Measurements from ENCODE around the gene TAF6. TPM values are rescaled to one million over a fixed set of nuclear protein-coding genes. Genes with fewer than 3 reads are reported as not detected.

Gene TAF6
- total RNA-seq, 4 donors from 2014 or later, result 18.0 to 581 (median 43.9) TPM

DNA sequence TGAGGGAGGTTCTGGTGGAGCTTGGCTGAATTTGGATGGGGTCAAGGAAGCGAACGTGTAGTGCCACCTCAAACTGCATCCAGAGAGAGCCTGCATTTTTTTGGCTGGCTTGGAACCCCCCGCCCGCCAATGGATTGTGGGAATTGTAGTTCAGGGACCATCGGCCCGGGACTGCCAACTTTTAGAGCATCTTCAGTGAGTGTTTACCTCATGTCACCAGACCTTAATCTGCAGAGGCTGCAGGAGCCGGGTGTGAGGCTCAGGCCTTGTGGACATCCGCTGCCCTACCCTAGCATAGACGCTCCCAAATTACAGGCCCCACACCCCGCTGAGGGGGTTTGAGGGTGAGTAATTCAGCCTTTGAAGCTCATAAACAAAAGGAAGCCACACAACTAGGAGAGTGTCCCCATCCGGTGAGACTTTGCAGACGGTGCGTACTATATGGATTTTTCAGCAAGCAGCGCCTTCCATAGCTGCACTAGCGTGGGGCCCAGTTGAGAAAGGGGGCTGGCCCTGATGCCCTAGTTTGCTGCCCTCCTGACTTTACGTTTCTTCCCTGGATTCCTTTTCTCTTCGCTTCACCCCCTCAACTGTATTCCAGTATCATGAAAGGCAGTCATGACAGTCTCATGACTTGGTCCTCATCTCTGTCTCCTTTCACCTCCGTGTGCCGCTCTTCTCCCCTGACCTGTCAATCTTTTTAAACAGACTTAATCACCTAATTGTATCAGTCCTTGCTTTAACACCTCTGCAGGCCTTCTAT is 993 bp upstream of the TAF6 start:
- Histone ChIP-seq H3K4me3 (peak overlapping the region; percentile 63 to 78 (median 73)), H3K27me3 (no peaks in the 10 kb centered on the region), H3K27ac (peak overlapping the region; percentile 88 to 94 (median 90)), H3K9me3 (no peaks in the 10 kb centered on the region), H3K4me1 (peaks cover 6 to 32% (median 28%) of the 10 kb centered on the region in 4 donors), H3K36me3 (no peaks in the 10 kb centered on the region)
- DNase-seq, result peak; percentile 68
- intact Hi-C loops (cut with DNase I; ENCODE audit: low total_unique reads) (no loop called here), in situ Hi-C loops (cut with MboI; ENCODE audit: low pct_ligation_motif_present in 1 of 4, low pct_unique_long_range_greater_than_20kb in 1 of 4, low sequenced_read_pairs in 3 of 4) (loop anchor here in 1 of 4 donors (5.0 kb wide), 1 partner anchor 87 kb away; no protein-coding TSS in a partner anchor)
- TF ChIP-seq POLR2A (IDR thresholded peaks at IDR 0.05) (no peak), POLR2AphosphoS5 (IDR thresholded peaks at IDR 0.05) (no peak), EP300 (IDR thresholded peaks at IDR 0.05; ENCODE audit: low read depth) (no peak)
- TF ChIP-seq, protein P1, sequence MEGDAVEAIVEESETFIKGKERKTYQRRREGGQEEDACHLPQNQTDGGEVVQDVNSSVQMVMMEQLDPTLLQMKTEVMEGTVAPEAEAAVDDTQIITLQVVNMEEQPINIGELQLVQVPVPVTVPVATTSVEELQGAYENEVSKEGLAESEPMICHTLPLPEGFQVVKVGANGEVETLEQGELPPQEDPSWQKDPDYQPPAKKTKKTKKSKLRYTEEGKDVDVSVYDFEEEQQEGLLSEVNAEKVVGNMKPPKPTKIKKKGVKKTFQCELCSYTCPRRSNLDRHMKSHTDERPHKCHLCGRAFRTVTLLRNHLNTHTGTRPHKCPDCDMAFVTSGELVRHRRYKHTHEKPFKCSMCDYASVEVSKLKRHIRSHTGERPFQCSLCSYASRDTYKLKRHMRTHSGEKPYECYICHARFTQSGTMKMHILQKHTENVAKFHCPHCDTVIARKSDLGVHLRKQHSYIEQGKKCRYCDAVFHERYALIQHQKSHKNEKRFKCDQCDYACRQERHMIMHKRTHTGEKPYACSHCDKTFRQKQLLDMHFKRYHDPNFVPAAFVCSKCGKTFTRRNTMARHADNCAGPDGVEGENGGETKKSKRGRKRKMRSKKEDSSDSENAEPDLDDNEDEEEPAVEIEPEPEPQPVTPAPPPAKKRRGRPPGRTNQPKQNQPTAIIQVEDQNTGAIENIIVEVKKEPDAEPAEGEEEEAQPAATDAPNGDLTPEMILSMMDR (IDR thresholded peaks at IDR 0.05), result no peak
- WGBS, 2 donors (ENCODE audit: low coverage in 1 of 2), result 22 to 80% methylated on average over 3 to 19 of the region's 19 CpGs

DNA sequence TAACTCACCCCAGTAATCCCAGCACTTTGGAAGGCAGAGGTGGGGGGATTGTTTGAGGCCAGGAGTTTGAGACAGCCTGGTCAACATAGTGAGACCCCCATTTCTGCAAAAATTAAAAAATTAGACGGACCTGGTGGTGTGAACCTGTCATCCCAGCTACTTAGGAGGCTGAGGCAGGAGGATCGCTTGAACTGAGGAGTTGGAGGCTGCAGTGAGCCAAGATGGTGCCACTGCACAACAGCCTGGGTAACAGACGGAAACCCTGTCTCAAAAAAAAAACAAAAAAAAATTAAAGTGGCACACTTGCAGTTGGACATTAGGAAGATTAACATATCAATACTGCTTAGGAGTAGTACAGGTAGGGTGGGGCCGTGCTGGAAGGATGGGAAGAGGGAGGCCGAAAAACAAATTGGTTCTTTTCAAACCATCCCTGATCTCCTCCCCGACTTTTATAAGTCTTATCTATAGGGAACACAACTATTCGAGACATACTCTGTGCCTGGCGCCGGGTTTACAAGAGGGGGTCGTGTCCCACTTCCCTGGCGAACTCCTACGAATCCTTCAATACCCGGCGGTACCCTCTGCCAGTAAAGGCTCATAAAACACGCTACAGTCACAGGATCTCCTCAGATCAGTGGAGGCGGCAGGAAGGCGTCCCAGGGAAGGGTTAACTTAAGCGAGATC is 628 bp downstream of the TAF6 start:
- TF ChIP-seq, protein P1 (IDR thresholded peaks at IDR 0.05), result no peak
- TF ChIP-seq EP300 (IDR thresholded peaks at IDR 0.05; ENCODE audit: low read depth), result no peak
- peak overlapping the region; percentile 88 to 94 (median 90) for H3K27ac ChIP-seq
- no peaks in the 10 kb centered on the region for H3K9me3 ChIP-seq
- peak overlapping the region; percentile 60 to 78 (median 73) for H3K4me3 ChIP-seq
- peaks cover 6 to 20% (median 17%) of the 10 kb centered on the region in 4 donors for H3K4me1 ChIP-seq
- H3K36me3 ChIP-seq, result no peaks in the 10 kb centered on the region
- WGBS, 2 donors (ENCODE audit: low coverage in 1 of 2), result 18 to 21% methylated on average over 11 to 18 of the region's 18 CpGs
- in situ Hi-C loops (cut with MboI; ENCODE audit: low pct_ligation_motif_present in 1 of 4, low pct_unique_long_range_greater_than_20kb in 1 of 4, low sequenced_read_pairs in 3 of 4) (no loop called here), intact Hi-C loops (cut with DNase I; ENCODE audit: low total_unique reads) (no loop called here)
- H3K27me3 ChIP-seq, result no peaks in the 10 kb centered on the region
- no peak for DNase-seq

DNA sequence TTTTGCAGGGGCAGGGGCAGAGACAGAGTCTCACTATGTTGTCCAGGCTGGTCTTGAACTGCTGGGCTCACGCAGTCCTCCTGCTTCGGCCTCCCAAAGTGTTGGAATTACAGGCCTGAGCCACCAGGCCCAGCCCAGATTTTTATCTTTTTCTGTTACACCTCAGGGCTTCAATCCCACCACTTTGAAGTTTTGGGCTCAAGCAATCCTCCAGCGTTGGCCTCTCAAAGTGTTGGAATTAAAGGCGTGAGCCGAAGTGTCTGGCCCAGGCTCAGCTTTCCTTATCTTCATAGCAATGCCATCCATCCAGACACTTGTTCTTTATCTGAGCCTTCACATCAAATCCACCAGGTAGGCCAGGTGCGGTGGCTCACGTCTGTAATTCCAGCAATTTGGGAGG is 4.1 kb downstream of the TAF6 start:
- DNase-seq, result no peak
- Histone ChIP-seq H3K36me3 (peaks cover 0 to 9% (median 4%) of the 10 kb centered on the region in 4 donors), H3K9me3 (no peaks in the 10 kb centered on the region), H3K27ac (no peak overlapping the region), H3K4me3 (no peak overlapping the region), H3K4me1 (peaks cover 6 to 12% (median 9%) of the 10 kb centered on the region in 4 donors), H3K27me3 (no peaks in the 10 kb centered on the region)
- TF ChIP-seq POLR2A (IDR thresholded peaks at IDR 0.05) (no peak), POLR2AphosphoS5 (IDR thresholded peaks at IDR 0.05) (no peak), EP300 (IDR thresholded peaks at IDR 0.05; ENCODE audit: low read depth) (no peak)
- TF ChIP-seq, protein P1 (IDR thresholded peaks at IDR 0.05), result no peak
- in situ Hi-C loops (cut with MboI; ENCODE audit: low pct_ligation_motif_present in 1 of 4, low pct_unique_long_range_greater_than_20kb in 1 of 4, low sequenced_read_pairs in 3 of 4) (no loop called here), intact Hi-C loops (cut with DNase I; ENCODE audit: low total_unique reads) (no loop called here)
- 91 to 96% methylated on average over 5 to 7 of the region's 7 CpGs for WGBS, 2 donors (ENCODE audit: low coverage in 1 of 2)

DNA sequence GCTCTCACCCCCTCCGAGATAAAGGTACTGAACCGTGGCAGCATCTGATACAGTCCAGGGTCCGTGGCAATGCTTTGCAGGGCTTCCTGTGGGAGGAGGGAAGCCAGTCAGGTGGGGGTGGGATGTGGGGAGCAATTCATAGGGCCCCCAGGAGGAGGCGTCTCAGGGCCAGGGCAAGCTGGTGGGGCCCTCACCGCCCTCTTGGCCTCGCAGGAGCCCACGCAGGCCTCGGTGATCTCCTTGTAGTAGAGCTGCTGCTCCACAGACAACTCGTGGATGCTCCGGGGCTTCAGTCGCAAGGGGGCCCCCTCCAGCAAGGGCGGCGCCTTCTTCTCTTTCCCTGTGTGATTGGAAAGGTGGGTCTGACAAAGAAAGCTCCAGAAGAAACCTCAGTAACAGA is 7.2 kb downstream of the TAF6 start:
- 70 to 93% methylated on average over 2 to 13 of the region's 13 CpGs for WGBS, 2 donors (ENCODE audit: low coverage in 1 of 2)
- in situ Hi-C loops (cut with MboI; ENCODE audit: low pct_ligation_motif_present in 1 of 4, low pct_unique_long_range_greater_than_20kb in 1 of 4, low sequenced_read_pairs in 3 of 4), result no loop called here
- intact Hi-C loops (cut with DNase I; ENCODE audit: low total_unique reads), result no loop called here
- Histone ChIP-seq H3K9me3 (no peaks in the 10 kb centered on the region), H3K36me3 (peaks cover 0 to 17% (median 8%) of the 10 kb centered on the region in 4 donors), H3K27ac (no peak overlapping the region), H3K4me3 (no peak overlapping the region), H3K4me1 (no peaks in the 10 kb centered on the region), H3K27me3 (no peaks in the 10 kb centered on the region)
- no peak for DNase-seq
- no peak for TF ChIP-seq EP300 (IDR thresholded peaks at IDR 0.05; ENCODE audit: low read depth)
- no peak for TF ChIP-seq POLR2AphosphoS5 (IDR thresholded peaks at IDR 0.05)
- no peak for TF ChIP-seq POLR2A (IDR thresholded peaks at IDR 0.05)
- TF ChIP-seq, protein P1 (IDR thresholded peaks at IDR 0.05), result no peak

Data from transverse colon (tissue), 4 donors.